ENCODE data around the gene ASNSD1. TPM values are rescaled to one million over a fixed set of nuclear protein-coding genes. Genes with fewer than 3 reads are reported as not detected.

ASNSD1 gene
- total and polyA plus RNA-seq, 2 experiments from 2014 or later: 38.4 to 49.7 TPM

GRCh38 chr2:189631849-189632248 is 29.4 kb upstream of the ASNSD1 start:
- no peaks in the 10 kb centered on the region for H3K27me3 ChIP-seq (ENCODE audit: insufficient read depth)
- Mint-ChIP-seq H3K9me3 (no peaks in the 10 kb centered on the region), H3K27me3 (ENCODE audit: insufficient read depth, low read depth, poor library complexity) (peaks cover 3% of the 10 kb centered on the region), H3K36me3 (ENCODE audit: low read depth) (no peaks in the 10 kb centered on the region), H3K27ac (no peak overlapping the region), H3K4me1 (peaks cover 6% of the 10 kb centered on the region; the same call in 2 of the 3 replicates), H3K4me3 (no peak overlapping the region)
- H3K27ac ChIP-seq (ENCODE audit: low read depth): no peak overlapping the region
- H2AFZ ChIP-seq: no peak overlapping the region
- H4K20me1 ChIP-seq (replicated peaks; ENCODE audit: insufficient read depth): no peaks in the 10 kb centered on the region
- no peaks in the 10 kb centered on the region for H3K79me2 ChIP-seq (replicated peaks; ENCODE audit: insufficient read depth)
- H3K9me2 ChIP-seq (ENCODE audit: insufficient read depth): no peaks in the 10 kb centered on the region
- no peak for TF ChIP-seq STAT1 (IDR thresholded peaks at IDR 0.05; ENCODE audit: unreplicated experiment)
- no peak for TF ChIP-seq POLR2AphosphoS5 (IDR thresholded peaks at IDR 0.05; ENCODE audit: low read depth)
- no peak for TF ChIP-seq ZNF331 (CRISPR knock-in tag; IDR thresholded peaks at IDR 0.05; ENCODE audit: low read depth)
- TF ChIP-seq EZH2 (IDR thresholded peaks at IDR 0.05; ENCODE audit: low read depth, unreplicated experiment): no peak
- TF ChIP-seq NANOG (IDR thresholded peaks at IDR 0.05; ENCODE audit: borderline replicate concordance): no peak
- TF ChIP-seq ETS1 (IDR thresholded peaks at IDR 0.05): no peak
- no peak for TF ChIP-seq ZNF462 (CRISPR knock-in tag; IDR thresholded peaks at IDR 0.05)
- no peak for TF ChIP-seq ZNF114 (CRISPR knock-in tag; IDR thresholded peaks at IDR 0.05)
- no peak for TF ChIP-seq CTCF (conservative IDR thresholded peaks at IDR 0.05; ENCODE audit: low read depth in 2 of 2)
- no peak for TF ChIP-seq JUNB (IDR thresholded peaks at IDR 0.05; ENCODE audit: unreplicated experiment)
- no peak for TF ChIP-seq REST (IDR thresholded peaks at IDR 0.05; ENCODE audit: unreplicated experiment)
- TF ChIP-seq CREB1 (CRISPR knock-in tag; IDR thresholded peaks at IDR 0.05; ENCODE audit: low read depth): no peak
- no peak for TF ChIP-seq EZH2phosphoT487 (IDR thresholded peaks at IDR 0.05; ENCODE audit: unreplicated experiment)
- H3K36me3 ChIP-seq (ENCODE audit: insufficient read depth): no peaks in the 10 kb centered on the region
- no peak overlapping the region for H3K4me3 ChIP-seq
- no peak overlapping the region for H3K4me2 ChIP-seq
- no peaks in the 10 kb centered on the region for H3F3A ChIP-seq (replicated peaks; ENCODE audit: low read depth)
- no peak for DNase-seq (ENCODE audit: low spot score)
- ATAC-seq: no peak
- H3K4me1 ChIP-seq (ENCODE audit: insufficient read depth): peaks cover 8% of the 10 kb centered on the region

Measured in GM23338 (cell line).